DOHH2 (cell line): ENCODE data around the gene GAS7.

ENCODE experiments used
- H3F3A ChIP-seq: fragments of 200-600 bp; sonication (generic), shearing (Covaris generic); 2 replicates; pipeline ENCODE4 v1.6.0; 2016; ENCODE audit warnings: antibody characterized with exemption, mild to moderate bottlenecking; ENCODE audit not compliant: control insufficient read depth, insufficient read depth
- H3K27ac ChIP-seq: fragments of 200-600 bp; sonication (generic); 2 replicates; pipeline ENCODE4 v1.5.1; 2014; ENCODE audit warnings: low read depth, mild to moderate bottlenecking, low read length, moderate library complexity
- H3K27me3 ChIP-seq: fragments of 200-600 bp; sonication (generic); 2 replicates; pipeline ENCODE4 v1.6.1; 2014; ENCODE audit warnings: mild to moderate bottlenecking, low read length, mixed read lengths; ENCODE audit not compliant: control insufficient read depth
- H3K36me3 ChIP-seq: fragments of 200-600 bp; sonication (generic); 2 replicates; pipeline ENCODE4 v1.6.1; 2014; ENCODE audit warnings: mild to moderate bottlenecking, low read length, moderate library complexity, mixed read lengths; ENCODE audit not compliant: control insufficient read depth
- H3K4me1 ChIP-seq: fragments of 200-600 bp; sonication (generic); 2 replicates; pipeline ENCODE4 v1.6.1; 2014; ENCODE audit warnings: mild to moderate bottlenecking, low read length, mixed read lengths; ENCODE audit not compliant: control insufficient read depth
- H3K4me2 ChIP-seq: fragments of 200-600 bp; sonication (generic); 2 replicates; pipeline ENCODE4 v1.6.0; 2014; ENCODE audit warnings: mild to moderate bottlenecking, low read length, moderate library complexity
- H3K4me3 ChIP-seq: fragments of 200-600 bp; sonication (generic); 2 replicates; pipeline ENCODE4 v1.5.1; 2014; ENCODE audit warnings: mild to moderate bottlenecking, low read length, mixed read lengths
- H3K79me2 ChIP-seq: fragments of 200-600 bp; sonication (generic); 2 replicates; pipeline ENCODE4 v1.6.1; 2014; ENCODE audit warnings: mild to moderate bottlenecking, low read length, mixed read lengths; ENCODE audit not compliant: control insufficient read depth
- H3K9me2 ChIP-seq: fragments of 200-600 bp; sonication (generic); replicated peaks from 2 replicates; pipeline ENCODE4 v1.6.1; 2014; ENCODE audit warnings: mild to moderate bottlenecking, low read length, mixed read lengths; ENCODE audit not compliant: control insufficient read depth
- H3K9me3 ChIP-seq: fragments of 200-600 bp; sonication (generic); 2 replicates; pipeline ENCODE4 v1.6.1; 2014; ENCODE audit warnings: antibody characterized with exemption, low read length, mixed read lengths; ENCODE audit not compliant: control insufficient read depth, insufficient read depth
- H4K20me1 ChIP-seq: fragments of 200-600 bp; sonication (generic); 2 replicates; pipeline ENCODE4 v1.6.0; 2014; ENCODE audit warnings: low read depth, mild to moderate bottlenecking, antibody characterized with exemption, low read length, moderate library complexity; ENCODE audit not compliant: control insufficient read depth, insufficient read depth
- EZH2phosphoT487 ChIP-seq: fragments of 200-600 bp; sonication (generic); IDR thresholded peaks from 2 replicates; pipeline ENCODE4 v1.6.1; 2017; ENCODE audit warnings: borderline replicate concordance, mild to moderate bottlenecking, antibody characterized with exemption, low read length, moderate library complexity, mixed read lengths
- TF ChIP-seq, protein P1 (sequence below): fragments of 200-600 bp; sonication (generic); IDR thresholded peaks from one replicate; pipeline ENCODE4 v1.5.1; 2014; ENCODE audit warnings: antibody characterized with exemption, mild to moderate bottlenecking, low read depth, low read length; ENCODE audit not compliant: poor library complexity, severe bottlenecking

The GAS7 gene

DNA sequence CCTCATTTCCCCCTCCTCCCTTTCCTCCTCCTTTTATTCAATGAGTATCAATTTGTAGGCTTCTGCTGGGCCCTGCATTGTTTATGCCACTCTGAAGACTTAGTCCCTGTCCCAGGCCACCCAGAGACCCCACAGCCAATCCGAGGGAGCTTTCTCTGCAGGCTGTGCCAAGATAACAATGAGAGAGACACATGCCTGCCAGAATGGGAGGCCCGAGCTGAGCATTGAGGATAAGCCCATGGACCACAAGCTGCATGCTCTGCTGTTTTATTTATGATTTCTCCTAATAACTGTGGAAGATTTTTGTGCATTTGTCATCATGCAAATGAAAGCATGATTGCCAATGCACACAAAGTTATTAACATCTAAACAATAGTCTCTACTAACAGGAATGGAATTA, 296.3 kb downstream of the GAS7 start:
- no peaks in the 10 kb centered on the region for H3F3A ChIP-seq
- TF ChIP-seq, protein P1, sequence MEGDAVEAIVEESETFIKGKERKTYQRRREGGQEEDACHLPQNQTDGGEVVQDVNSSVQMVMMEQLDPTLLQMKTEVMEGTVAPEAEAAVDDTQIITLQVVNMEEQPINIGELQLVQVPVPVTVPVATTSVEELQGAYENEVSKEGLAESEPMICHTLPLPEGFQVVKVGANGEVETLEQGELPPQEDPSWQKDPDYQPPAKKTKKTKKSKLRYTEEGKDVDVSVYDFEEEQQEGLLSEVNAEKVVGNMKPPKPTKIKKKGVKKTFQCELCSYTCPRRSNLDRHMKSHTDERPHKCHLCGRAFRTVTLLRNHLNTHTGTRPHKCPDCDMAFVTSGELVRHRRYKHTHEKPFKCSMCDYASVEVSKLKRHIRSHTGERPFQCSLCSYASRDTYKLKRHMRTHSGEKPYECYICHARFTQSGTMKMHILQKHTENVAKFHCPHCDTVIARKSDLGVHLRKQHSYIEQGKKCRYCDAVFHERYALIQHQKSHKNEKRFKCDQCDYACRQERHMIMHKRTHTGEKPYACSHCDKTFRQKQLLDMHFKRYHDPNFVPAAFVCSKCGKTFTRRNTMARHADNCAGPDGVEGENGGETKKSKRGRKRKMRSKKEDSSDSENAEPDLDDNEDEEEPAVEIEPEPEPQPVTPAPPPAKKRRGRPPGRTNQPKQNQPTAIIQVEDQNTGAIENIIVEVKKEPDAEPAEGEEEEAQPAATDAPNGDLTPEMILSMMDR = no peak
- no peak for TF ChIP-seq EZH2phosphoT487
- no peak overlapping the region for H3K27ac ChIP-seq
- H3K4me3 ChIP-seq = no peak overlapping the region
- H3K27me3 ChIP-seq = no peaks in the 10 kb centered on the region
- H3K4me1 ChIP-seq = no peaks in the 10 kb centered on the region
- H3K4me2 ChIP-seq = no peak overlapping the region
- no peaks in the 10 kb centered on the region for H3K9me2 ChIP-seq
- no peaks in the 10 kb centered on the region for H3K36me3 ChIP-seq
- no peaks in the 10 kb centered on the region for H3K79me2 ChIP-seq
- H3K9me3 ChIP-seq = no peaks in the 10 kb centered on the region
- H4K20me1 ChIP-seq = no peaks in the 10 kb centered on the region

DNA sequence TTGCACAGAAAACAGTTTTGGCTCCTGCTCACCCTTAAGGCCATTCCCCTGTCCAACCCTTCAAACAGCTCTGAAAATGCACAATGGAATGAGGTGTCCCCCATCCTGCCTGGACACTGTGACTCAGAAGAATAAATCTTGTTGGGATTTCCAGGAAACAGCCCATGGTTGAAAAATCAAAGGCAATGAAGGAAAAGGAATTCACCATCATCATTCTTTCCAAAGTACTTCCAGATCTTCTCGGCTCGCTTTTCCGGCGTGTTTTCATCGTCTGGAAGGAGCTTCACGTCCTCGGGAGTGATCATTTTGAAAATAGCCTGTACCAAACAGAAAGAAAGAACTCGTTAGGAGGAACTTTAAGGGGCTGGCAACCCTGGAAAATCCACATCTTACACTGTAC, 297.6 kb downstream of the GAS7 start:
- Histone ChIP-seq H3K4me3 (no peak overlapping the region), H4K20me1 (no peaks in the 10 kb centered on the region), H3F3A (no peaks in the 10 kb centered on the region), H3K79me2 (no peaks in the 10 kb centered on the region), H3K27me3 (no peaks in the 10 kb centered on the region), H3K36me3 (no peaks in the 10 kb centered on the region), H3K4me1 (no peaks in the 10 kb centered on the region), H3K9me3 (no peaks in the 10 kb centered on the region), H3K4me2 (no peak overlapping the region), H3K27ac (no peak overlapping the region), H3K9me2 (no peaks in the 10 kb centered on the region)
- TF ChIP-seq, protein P1 = no peak
- TF ChIP-seq EZH2phosphoT487 = no peak

DNA sequence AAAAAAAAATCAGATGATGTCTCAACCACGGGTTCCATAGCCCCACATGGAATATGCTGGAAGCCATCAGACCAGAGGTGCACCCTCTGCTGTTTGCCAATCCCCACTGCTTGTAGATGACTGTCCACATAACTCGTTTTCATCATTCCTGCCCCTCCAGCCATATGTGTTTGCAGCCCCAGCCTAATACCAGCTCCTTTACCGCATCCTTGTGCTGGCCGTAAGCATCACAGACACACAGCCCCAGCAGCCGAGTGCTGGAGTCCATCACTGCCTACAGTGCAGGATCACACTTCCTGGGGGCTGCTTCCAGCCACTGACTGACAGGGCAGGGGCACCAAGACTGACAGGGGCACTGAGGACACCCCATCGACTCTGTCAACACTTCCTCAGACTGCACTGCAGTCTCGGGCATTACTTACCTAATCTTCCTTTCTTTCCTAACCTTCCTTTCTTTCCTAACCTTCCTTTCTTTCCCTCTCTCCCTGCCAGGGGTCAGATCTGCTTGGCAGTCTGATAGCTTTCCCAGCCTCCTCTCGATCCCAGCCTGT, 298.3 kb downstream of the GAS7 start:
- Histone ChIP-seq H3K4me3 (no peak overlapping the region), H3K9me2 (no peaks in the 10 kb centered on the region), H3K9me3 (no peaks in the 10 kb centered on the region), H3F3A (no peaks in the 10 kb centered on the region), H3K79me2 (no peaks in the 10 kb centered on the region), H3K27ac (no peak overlapping the region), H3K27me3 (no peaks in the 10 kb centered on the region), H3K36me3 (no peaks in the 10 kb centered on the region), H4K20me1 (no peaks in the 10 kb centered on the region), H3K4me1 (no peaks in the 10 kb centered on the region), H3K4me2 (no peak overlapping the region)
- TF ChIP-seq, protein P1 = no peak
- no peak for TF ChIP-seq EZH2phosphoT487
